B cell (primary cell): Measurements from ENCODE around the gene POLR3GL. TPM values are rescaled to one million over a fixed set of nuclear protein-coding genes. Genes with fewer than 3 reads are reported as not detected.
"Not testable (repeated sequence)": the region's sequence is repeated elsewhere in the genome, so short reads cannot be mapped to it uniquely, and the experiment has no call there.

Experiments used
- ATAC-seq: fragments of 200-7000 bp; cut with Tn5 transposase; one replicate; pipeline ENCODE4 v1.10.0; 2021; ENCODE audit warnings: low read depth, mild to moderate bottlenecking, moderate number of reproducible peaks, moderate library complexity
- CTCF ChIA-PET: fragments of 350-600 bp; sonication (Branson Sonifier 250); formaldehyde crosslinking; loops from one replicate; lab custom pipeline; 2021; ENCODE audit warnings: antibody characterized with exemption, inconsistent platforms; lab: Charles Lee
- POLR2A ChIA-PET: fragments of 350-600 bp; sonication (Branson Sonifier 250); formaldehyde crosslinking; loops from one replicate; lab custom pipeline; 2021; ENCODE audit warnings: antibody characterized with exemption; lab: Charles Lee
- DNase-seq: peaks from one replicate; pipeline ENCODE4 v3.0.0; 2013
- H2AFZ ChIP-seq: 2 replicates; pipeline ENCODE4 v1.6.1; 2012; ENCODE audit warnings: mild to moderate bottlenecking, low read depth, low read length; ENCODE audit not compliant: insufficient read depth, poor library complexity, severe bottlenecking
- H3K27ac ChIP-seq, 2 donors: 1 replicate in 1 of 2; 2 replicates in 1 of 2; pipeline ENCODE4 v1.5.1; 2012 to 2013; ENCODE audit warnings: low read length in 2 of 2, mild to moderate bottlenecking in 2 of 2, moderate library complexity in 1 of 2
- H3K27me3 ChIP-seq, 4 experiments: fragments of 200-600 bp in 1 of 4; sonication (generic) in 1 of 4; replicated peaks in 1 of 4; 1 replicate in 2 of 4; 2 replicates in 2 of 4; pipeline versions ENCODE4 v1.6.1 to v1.7.0; 2013 to 2016; ENCODE audit warnings: low read length in 3 of 4, mild to moderate bottlenecking in 2 of 4, mixed read lengths in 1 of 4, moderate library complexity in 1 of 4; ENCODE audit not compliant: insufficient read depth in 4 of 4, control insufficient read depth in 3 of 4; ENCODE audit errors: control extremely low read depth in 1 of 4
- H3K36me3 ChIP-seq, 2 experiments: replicated peaks in 1 of 2; 1 replicate in 1 of 2; 2 replicates in 1 of 2; pipeline versions ENCODE4 v1.6.1 to v1.7.1; 2013; ENCODE audit warnings: low read length in 1 of 2; ENCODE audit not compliant: insufficient read depth in 2 of 2, control insufficient read depth in 1 of 2; ENCODE audit errors: control extremely low read depth in 1 of 2, extremely low read depth in 1 of 2
- H3K4me1 ChIP-seq, 2 donors: fragments of 200-600 bp in 1 of 2; sonication (generic) in 1 of 2; 1 replicate in 1 of 2; 2 replicates in 1 of 2; pipeline versions ENCODE4 v1.5.1 to v1.6.1; 2013 to 2017; ENCODE audit warnings: low read length in 2 of 2; ENCODE audit not compliant: control insufficient read depth in 2 of 2, insufficient read depth in 2 of 2
- H3K4me2 ChIP-seq: replicated peaks from 2 replicates; pipeline ENCODE3; 2012; ENCODE audit warnings: mild to moderate bottlenecking, low read depth, low read length; ENCODE audit not compliant: poor library complexity, severe bottlenecking
- H3K4me3 ChIP-seq, 5 experiments: fragments of 200-600 bp in 1 of 5; sonication (generic) in 1 of 5; 1 replicate in 3 of 5; 2 replicates in 2 of 5; pipeline versions ENCODE4 v1.5.1 to v1.7.0; 2011 to 2016; ENCODE audit warnings: low read length in 4 of 5, mild to moderate bottlenecking in 4 of 5, low read depth in 2 of 5, control low read depth in 1 of 5, moderate library complexity in 1 of 5; ENCODE audit not compliant: insufficient read depth in 1 of 5; ENCODE audit errors: control extremely low read depth in 1 of 5, extremely low read depth in 1 of 5
- H3K79me2 ChIP-seq: fragments of 200-600 bp; sonication (generic); one replicate; pipeline ENCODE4 v1.6.0; 2016; ENCODE audit warnings: low read length; ENCODE audit not compliant: control insufficient read depth, insufficient read depth
- H3K9ac ChIP-seq: fragments of 200-600 bp; sonication (generic); 2 replicates; pipeline ENCODE4 v1.6.1; 2017; ENCODE audit warnings: mild to moderate bottlenecking, low read length, moderate library complexity
- H3K9me3 ChIP-seq, 3 donors: one replicate each; pipeline versions ENCODE4 v1.6.1 to v1.7.1; 2013; ENCODE audit warnings: low read length in 2 of 3; ENCODE audit not compliant: control insufficient read depth in 2 of 3, insufficient read depth in 1 of 3; ENCODE audit errors: control extremely low read depth in 1 of 3
- H4K20me1 ChIP-seq: 2 replicates; pipeline ENCODE4 v1.6.0; 2012; ENCODE audit warnings: mild to moderate bottlenecking, low read length; ENCODE audit not compliant: insufficient read depth, control insufficient read depth, poor library complexity, severe bottlenecking
- H3K27ac Mint-ChIP-seq: one replicate; pipeline ENCODE4 v1.8.0; 2021; ENCODE audit warnings: mixed read lengths
- H3K27me3 Mint-ChIP-seq: one replicate; pipeline ENCODE4 v1.8.0; 2021; ENCODE audit warnings: mixed read lengths
- H3K4me1 Mint-ChIP-seq: one replicate; pipeline ENCODE4 v1.8.0; 2021; ENCODE audit warnings: mixed read lengths
- H3K4me3 Mint-ChIP-seq: one replicate; pipeline ENCODE4 v1.8.0; 2021; ENCODE audit warnings: mixed read lengths
- H3K9me3 Mint-ChIP-seq: one replicate; pipeline ENCODE4 v1.8.0; 2022; ENCODE audit warnings: mixed read lengths; ENCODE audit not compliant: insufficient read depth
- CTCF ChIP-seq: fragments of 200-600 bp; IDR thresholded peaks from one replicate; pipeline ENCODE4 v1.8.0; 2022; ENCODE audit warnings: antibody characterized with exemption, mild to moderate bottlenecking
- EZH2 ChIP-seq: IDR thresholded peaks from 2 replicates; pipeline ENCODE4 v1.6.1; 2012; ENCODE audit warnings: borderline replicate concordance, low read depth, mild to moderate bottlenecking, moderate library complexity, low read length; ENCODE audit not compliant: insufficient read depth, poor library complexity, severe bottlenecking
- WGBS: methylation state at CpG from one replicate; pipeline ENCODE4 v1.1.5; 2013; ENCODE audit warnings: missing lambda C conversion rate; ENCODE audit not compliant: insufficient coverage; 5-methylcytosine and 5-hydroxymethylcytosine counted together
- intact Hi-C: fragments of 100-400 bp; cut with micrococcal nuclease; formaldehyde crosslinking; loops from one replicate; pipeline ENCODE4 v1.10.0; 2022
- polyA plus RNA-seq: library from polyadenylated mRNA; depleted of rRNA; stranded (reverse); fragments of >200 nt; gene quantifications from 2 replicates; pipeline ENCODE4 v1.2.3, GENCODE V29; 2012
- total RNA-seq, 2 donors: library from RNA; stranded (reverse); fragments of 120-200 nt in 1 of 2; gene quantifications; 1 replicate in 1 of 2; 2 replicates in 1 of 2; pipeline versions ENCODE4 v1.2.3 to v1.2.4, GENCODE V29; 2013 to 2022

Gene POLR3GL
- total and polyA plus RNA-seq, 2 donors (not counting 1 experiment from before 2014, with no cell fraction given) = 17.6 to 33.3 TPM

- ChIA-PET CTCF (interaction anchor here (0.5 to 2.4 kb wide), 7 partner anchors 10 to 177 kb away, joined by 3 to 7 read pairs (median 5); partner anchors contain the start of gene NUDT17), POLR2A (no interaction called here)
- peaks cover 10 to 19% of the 10 kb centered on the region in 2 donors for H3K4me1 ChIP-seq
- 100% methylated on average over 1 of the region's 7 CpGs for WGBS
- Mint-ChIP-seq H3K4me1 (peaks cover 10% of the 10 kb centered on the region), H3K27ac (no peak overlapping the region), H3K9me3 (no peaks in the 10 kb centered on the region), H3K4me3 (no peak overlapping the region), H3K27me3 (peaks cover 61% of the 10 kb centered on the region)
- H3K9me3 ChIP-seq = no peaks in the 10 kb centered on the region
- intact Hi-C loops = no loop called here
- no peaks in the 10 kb centered on the region for H4K20me1 ChIP-seq
- no peak for ATAC-seq
- no peaks in the 10 kb centered on the region for H3K79me2 ChIP-seq
- no peaks in the 10 kb centered on the region for H3K36me3 ChIP-seq
- no peak overlapping the region for H3K27ac ChIP-seq
- no peak overlapping the region for H3K4me2 ChIP-seq
- TF ChIP-seq EZH2 = no peak
- TF ChIP-seq CTCF = no peak
- no peak overlapping the region for H2AFZ ChIP-seq
- no peak overlapping the region for H3K9ac ChIP-seq
- no peak overlapping the region for H3K4me3 ChIP-seq
- DNase-seq = no peak
- peaks cover 0 to 45% (median 32%) of the 10 kb centered on the region in 4 experiments for H3K27me3 ChIP-seq
Observed at GRCh38 chr1:146022403-146023127, 58.1 kb downstream of the POLR3GL start.

- intact Hi-C loops, POLR2A ChIA-PET, H3K4me1 ChIP-seq: not testable (repeated sequence)
Observed at GRCh38 chr1:146025787-146026495, 61.5 kb downstream of the POLR3GL start.

GRCh38 chr1:146026650-146027049, 62.2 kb downstream of the POLR3GL start:
- H3K9me3 ChIP-seq, H2AFZ ChIP-seq, H3K36me3 ChIP-seq, H3K4me1 ChIP-seq, H3K27ac Mint-ChIP-seq, H4K20me1 ChIP-seq, H3K9me3 Mint-ChIP-seq, intact Hi-C loops, H3K4me2 ChIP-seq, H3K4me1 Mint-ChIP-seq, H3K27ac ChIP-seq, H3K4me3 ChIP-seq, ATAC-seq, H3K9ac ChIP-seq, POLR2A ChIA-PET, H3K79me2 ChIP-seq, H3K4me3 Mint-ChIP-seq, DNase-seq, H3K27me3 ChIP-seq: not testable (repeated sequence)
- CTCF ChIA-PET = interaction anchor here (1.1 to 1.3 kb wide), 3 partner anchors 9 to 50 kb away, joined by 3 to 4 read pairs (median 4); no protein-coding TSS in a partner anchor
- peaks cover 31% of the 10 kb centered on the region for H3K27me3 Mint-ChIP-seq
- no CpG with 5 or more reads among the region's 1 CpG for WGBS

More at GRCh38 chr1:146025787-146026495, 61.5 kb downstream of the POLR3GL start:
- H3K4me2 ChIP-seq, H3K9me3 Mint-ChIP-seq, H4K20me1 ChIP-seq, H3K4me3 ChIP-seq, H3K79me2 ChIP-seq, H3K4me1 Mint-ChIP-seq, H2AFZ ChIP-seq, H3K4me3 Mint-ChIP-seq, H3K36me3 ChIP-seq, H3K27ac ChIP-seq, ATAC-seq, H3K9ac ChIP-seq, H3K9me3 ChIP-seq, DNase-seq, H3K27ac Mint-ChIP-seq: not testable (repeated sequence)
- 80% methylated on average over 1 of the region's 2 CpGs for WGBS
- H3K27me3 ChIP-seq = peaks cover 0 to 15% (median 13%) of the 10 kb centered on the region in 4 experiments
- CTCF ChIA-PET = interaction anchor here (1.1 to 1.3 kb wide), 2 partner anchors 14 to 49 kb away, joined by 4 read pairs; no protein-coding TSS in a partner anchor
- peaks cover 38% of the 10 kb centered on the region for H3K27me3 Mint-ChIP-seq
